Liver (tissue), 9 donors: ENCODE measurements around the gene UBE2D3. TPM values are rescaled to one million over a fixed set of nuclear protein-coding genes. Genes with fewer than 3 reads are reported as not detected.

Source experiments
- DNase-seq: peaks from one replicate; pipeline ENCODE4 v3.0.0-alpha.2; 2017; ENCODE audit warnings: low spot score
- H3K27ac ChIP-seq, 2 donors: one replicate each; pipeline ENCODE4 v1.7.0; 2013; ENCODE audit warnings: inconsistent platforms in 2 of 2, low read length in 2 of 2, control low read depth in 1 of 2, low read depth in 1 of 2, mild to moderate bottlenecking in 1 of 2
- H3K27me3 ChIP-seq, 4 donors: one replicate each; pipeline versions ENCODE4 v1.6.1 to v1.7.0; 2013; ENCODE audit warnings: low read length in 3 of 4, inconsistent platforms in 1 of 4, mild to moderate bottlenecking in 1 of 4, moderate library complexity in 1 of 4; ENCODE audit not compliant: control insufficient read depth in 4 of 4, insufficient read depth in 4 of 4
- H3K36me3 ChIP-seq, 4 donors: one replicate each; pipeline versions ENCODE4 v1.6.1 to v1.7.0; 2013; ENCODE audit warnings: low read length in 3 of 4, mild to moderate bottlenecking in 3 of 4, low read depth in 1 of 4, moderate library complexity in 1 of 4; ENCODE audit not compliant: control insufficient read depth in 4 of 4, insufficient read depth in 3 of 4
- H3K4me1 ChIP-seq, 4 donors: one replicate each; pipeline versions ENCODE4 v1.6.1 to v1.7.0; 2013; ENCODE audit warnings: low read length in 3 of 4, mild to moderate bottlenecking in 3 of 4, moderate library complexity in 1 of 4; ENCODE audit not compliant: control insufficient read depth in 4 of 4, insufficient read depth in 4 of 4
- H3K4me3 ChIP-seq, 3 donors: one replicate each; pipeline versions ENCODE4 v1.6.1 to v1.7.0; 2013; ENCODE audit warnings: low read length in 3 of 3, control low read depth in 1 of 3, low read depth in 1 of 3, mild to moderate bottlenecking in 1 of 3
- H3K9ac ChIP-seq, 2 donors: one replicate each; pipeline ENCODE4 v1.7.0; 2013; ENCODE audit warnings: low read length in 2 of 2, mild to moderate bottlenecking in 2 of 2, moderate library complexity in 2 of 2, control low read depth in 1 of 2, low read depth in 1 of 2
- H3K9me3 ChIP-seq, 4 donors: one replicate each; pipeline versions ENCODE4 v1.6.1 to v1.7.0; 2013; ENCODE audit warnings: low read length in 3 of 4; ENCODE audit not compliant: control insufficient read depth in 4 of 4
- EGR1 ChIP-seq, 2 donors: IDR thresholded peaks; 2 replicates each; pipeline ENCODE4 v1.6.1; 2016 to 2018; ENCODE audit warnings: antibody characterized with exemption in 2 of 2, low read depth in 2 of 2
- FOXA1 ChIP-seq: IDR thresholded peaks from 2 replicates; pipeline ENCODE4 v1.6.1; 2016; ENCODE audit warnings: antibody characterized with exemption
- FOXA2 ChIP-seq: IDR thresholded peaks from 2 replicates; pipeline ENCODE4 v1.6.1; 2016; ENCODE audit warnings: antibody characterized with exemption
- GABPA ChIP-seq, 2 donors: IDR thresholded peaks in 1 of 2; conservative IDR thresholded peaks in 1 of 2; 2 replicates each; pipeline ENCODE4 v1.6.1; 2016; ENCODE audit warnings: antibody characterized with exemption in 2 of 2, mild to moderate bottlenecking in 1 of 2, moderate library complexity in 1 of 2
- HNF4A ChIP-seq, 2 donors: conservative IDR thresholded peaks; 2 replicates each; pipeline ENCODE4 v1.6.1; 2016; ENCODE audit warnings: antibody characterized with exemption in 2 of 2, mild to moderate bottlenecking in 2 of 2
- HNF4G ChIP-seq: IDR thresholded peaks from 2 replicates; pipeline ENCODE4 v1.6.1; 2016; ENCODE audit warnings: antibody characterized with exemption
- JUND ChIP-seq, 2 donors: IDR thresholded peaks; 2 replicates each; pipeline ENCODE4 v1.6.1; 2016; ENCODE audit warnings: antibody characterized with exemption in 2 of 2
- NR2F2 ChIP-seq: IDR thresholded peaks from 2 replicates; pipeline ENCODE4 v1.6.1; 2016; ENCODE audit warnings: antibody characterized with exemption
- RAD21 ChIP-seq, 2 donors: IDR thresholded peaks; 2 replicates each; pipeline ENCODE4 v1.6.1; 2016; ENCODE audit warnings: antibody characterized with exemption in 2 of 2, mild to moderate bottlenecking in 2 of 2
- REST ChIP-seq: IDR thresholded peaks from 2 replicates; pipeline ENCODE4 v1.6.1; 2016; ENCODE audit warnings: antibody characterized with exemption, mild to moderate bottlenecking
- RXRA ChIP-seq, 2 donors: IDR thresholded peaks; 2 replicates each; pipeline ENCODE4 v1.6.1; 2017 to 2018; ENCODE audit warnings: antibody characterized with exemption in 2 of 2, mild to moderate bottlenecking in 1 of 2
- SP1 ChIP-seq: IDR thresholded peaks from 2 replicates; pipeline ENCODE4 v1.6.1; 2018; ENCODE audit warnings: antibody characterized with exemption, mild to moderate bottlenecking
- TAF1 ChIP-seq: conservative IDR thresholded peaks from 2 replicates; pipeline ENCODE4 v1.6.1; 2016; ENCODE audit warnings: antibody characterized with exemption, mild to moderate bottlenecking
- YY1 ChIP-seq: IDR thresholded peaks from 2 replicates; pipeline ENCODE4 v1.6.1; 2016; ENCODE audit warnings: antibody characterized with exemption, mild to moderate bottlenecking
- ZBTB33 ChIP-seq: IDR thresholded peaks from 2 replicates; pipeline ENCODE4 v1.6.1; 2016; ENCODE audit warnings: antibody characterized with exemption
- WGBS: extraction: QIAGEN DNeasy Blood & Tissue Kit; methylation state at CpG from one replicate; pipeline ENCODE4 v1.1.7; 2013; 5-methylcytosine and 5-hydroxymethylcytosine counted together
- polyA plus RNA-seq, 2 donors: library from polyadenylated mRNA; stranded (reverse) in 1 of 2; unstranded in 1 of 2; fragments of 200-250 nt in 1 of 2; fragments of >200 nt in 1 of 2; fragmentation: Nextera tagmentation in 1 of 2; extraction: Ambion mirVana in 1 of 2; gene quantifications; one replicate each; pipeline versions ENCODE4 v1.2.1 to v1.2.3, GENCODE V29; 2013 to 2015
- total RNA-seq, 2 donors: library from RNA; depleted of rRNA; stranded (reverse); fragments of >200 nt; gene quantifications; one replicate each; pipeline ENCODE4 v1.2.3, GENCODE V29; 2014
- TF ChIP-seq, protein P1 (sequence below): fragments of 150-350 bp; IDR thresholded peaks from 2 replicates; pipeline ENCODE4 v1.5.1; 2017; ENCODE audit warnings: improper control_type of control experiment, low read depth, low read length; ENCODE audit not compliant: missing input control
- TF ChIP-seq, protein P2 (sequence below): IDR thresholded peaks from 2 replicates; pipeline ENCODE4 v1.6.1; 2016; ENCODE audit warnings: antibody characterized with exemption
- donor health status: healthy.
- donor health status: healthy.
- donor health status: healthy.
- donor health status: healthy.
- donor health status: healthy.

The UBE2D3 gene
- total and polyA plus RNA-seq, 4 donors: 133 to 231 (median 150) TPM

GRCh38 chr4:102843273-102843672 lies 15.9 kb upstream of the UBE2D3 start:
- Histone ChIP-seq H3K27me3 (no peaks in the 10 kb centered on the region), H3K9ac (no peak overlapping the region), H3K9me3 (no peaks in the 10 kb centered on the region), H3K4me3 (no peak overlapping the region), H3K27ac (no peak overlapping the region), H3K4me1 (peaks cover 0 to 2% (median 0%) of the 10 kb centered on the region in 4 donors), H3K36me3 (no peaks in the 10 kb centered on the region)
- TF ChIP-seq GABPA (IDR thresholded peaks at IDR 0.05 in 1 of 2, conservative IDR thresholded peaks at IDR 0.05 in 1 of 2): no peak
- no peak for TF ChIP-seq TAF1
- TF ChIP-seq, protein P1, sequence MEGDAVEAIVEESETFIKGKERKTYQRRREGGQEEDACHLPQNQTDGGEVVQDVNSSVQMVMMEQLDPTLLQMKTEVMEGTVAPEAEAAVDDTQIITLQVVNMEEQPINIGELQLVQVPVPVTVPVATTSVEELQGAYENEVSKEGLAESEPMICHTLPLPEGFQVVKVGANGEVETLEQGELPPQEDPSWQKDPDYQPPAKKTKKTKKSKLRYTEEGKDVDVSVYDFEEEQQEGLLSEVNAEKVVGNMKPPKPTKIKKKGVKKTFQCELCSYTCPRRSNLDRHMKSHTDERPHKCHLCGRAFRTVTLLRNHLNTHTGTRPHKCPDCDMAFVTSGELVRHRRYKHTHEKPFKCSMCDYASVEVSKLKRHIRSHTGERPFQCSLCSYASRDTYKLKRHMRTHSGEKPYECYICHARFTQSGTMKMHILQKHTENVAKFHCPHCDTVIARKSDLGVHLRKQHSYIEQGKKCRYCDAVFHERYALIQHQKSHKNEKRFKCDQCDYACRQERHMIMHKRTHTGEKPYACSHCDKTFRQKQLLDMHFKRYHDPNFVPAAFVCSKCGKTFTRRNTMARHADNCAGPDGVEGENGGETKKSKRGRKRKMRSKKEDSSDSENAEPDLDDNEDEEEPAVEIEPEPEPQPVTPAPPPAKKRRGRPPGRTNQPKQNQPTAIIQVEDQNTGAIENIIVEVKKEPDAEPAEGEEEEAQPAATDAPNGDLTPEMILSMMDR: no peak
- TF ChIP-seq NR2F2: no peak
- TF ChIP-seq ZBTB33: no peak
- TF ChIP-seq RXRA (IDR thresholded peaks at IDR 0.05): no peak
- TF ChIP-seq FOXA2: no peak
- TF ChIP-seq FOXA1: no peak
- no peak for TF ChIP-seq HNF4A (conservative IDR thresholded peaks at IDR 0.05)
- TF ChIP-seq RAD21 (IDR thresholded peaks at IDR 0.05): no peak
- no peak for TF ChIP-seq HNF4G
- DNase-seq: no peak

- no peak for DNase-seq
- Histone ChIP-seq H3K9me3 (no peaks in the 10 kb centered on the region), H3K4me3 (no peak overlapping the region), H3K27ac (no peak overlapping the region), H3K36me3 (no peaks in the 10 kb centered on the region), H3K27me3 (no peaks in the 10 kb centered on the region), H3K4me1 (peaks cover 0 to 2% (median 0%) of the 10 kb centered on the region in 4 donors), H3K9ac (no peak overlapping the region)
- 93% methylated on average over 3 of the region's 3 CpGs for whole genome bisulfite sequencing
- TF ChIP-seq HNF4G (no peak), ZBTB33 (no peak), EGR1 (IDR thresholded peaks at IDR 0.05; ENCODE audit: low read depth in 2 of 2) (no peak), HNF4A (conservative IDR thresholded peaks at IDR 0.05) (no peak), FOXA1 (no peak), YY1 (no peak), JUND (IDR thresholded peaks at IDR 0.05) (no peak), RXRA (IDR thresholded peaks at IDR 0.05) (no peak), REST (no peak), SP1 (no peak)
- TF ChIP-seq, protein P2, sequence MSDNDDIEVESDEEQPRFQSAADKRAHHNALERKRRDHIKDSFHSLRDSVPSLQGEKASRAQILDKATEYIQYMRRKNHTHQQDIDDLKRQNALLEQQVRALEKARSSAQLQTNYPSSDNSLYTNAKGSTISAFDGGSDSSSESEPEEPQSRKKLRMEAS: no peak
Observed at GRCh38 chr4:102842367-102842766, 15.0 kb upstream of the UBE2D3 start.
